GM12875 (cell line): ENCODE results near the gene SP6.

ENCODE experiments used
- H3K4me3 ChIP-seq: one replicate; pipeline ENCODE4 v1.5.1; 2011; ENCODE audit warnings: low read depth, low read length, control low read depth
- TF ChIP-seq, protein P1 (sequence below): IDR thresholded peaks from 2 replicates; pipeline ENCODE4 v1.5.1; 2011; ENCODE audit warnings: low read depth, mild to moderate bottlenecking, control low read depth, inconsistent platforms, low read length, moderate library complexity, borderline replicate concordance; ENCODE audit not compliant: insufficient read depth

The SP6 gene

DNA sequence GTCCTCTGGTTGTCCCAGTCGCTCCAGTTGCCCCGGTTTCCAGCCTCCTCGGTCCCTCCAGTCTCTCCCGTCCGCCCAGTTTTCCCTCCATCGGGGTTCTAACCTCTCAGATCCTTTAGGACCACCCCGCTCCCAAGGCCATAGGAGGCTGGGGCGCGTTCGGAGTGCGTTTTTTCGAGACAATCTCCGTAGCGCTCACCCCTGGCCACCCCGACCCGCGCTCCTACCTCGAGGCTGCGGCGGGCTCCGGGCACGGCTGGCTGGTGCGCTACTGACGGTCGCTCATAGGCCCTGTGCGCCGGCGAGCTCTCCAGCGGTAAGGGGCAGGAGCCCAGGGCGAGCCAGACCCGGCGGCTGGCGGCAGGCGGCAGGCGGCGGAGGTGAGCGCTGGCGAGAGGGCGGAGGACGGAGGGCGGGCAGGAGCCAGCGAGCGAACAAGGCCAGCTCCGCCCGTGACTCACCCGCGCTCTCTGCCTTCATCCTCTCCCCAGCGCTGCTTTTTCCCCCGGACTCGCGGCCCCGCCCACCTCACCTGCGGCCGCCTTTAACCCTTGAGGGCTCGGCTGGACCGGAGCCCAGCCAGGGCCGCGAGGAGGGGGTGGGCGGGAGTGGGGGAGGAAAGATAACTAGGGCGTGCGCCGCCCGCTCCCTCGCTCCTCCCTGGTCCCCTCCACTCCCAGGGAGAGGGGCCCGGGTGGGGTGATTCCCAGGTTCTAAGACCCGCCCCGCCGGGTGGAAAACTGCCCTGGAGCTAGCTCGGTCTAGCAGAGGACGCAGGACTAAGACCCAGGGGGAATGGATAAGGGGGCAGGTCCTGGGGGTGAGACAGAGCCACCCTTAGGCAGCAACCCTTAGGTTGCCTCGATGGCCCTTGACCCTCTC, at the start of gene SP6:
Gene SP6, minus strand, starts transcription at position 472 of the 882 bp plus-strand sequence. CDS start 2,734 bp downstream, outside the sequence.
- no peak within 1 kb of the TSS for H3K4me3 ChIP-seq
- TF ChIP-seq, protein P1, sequence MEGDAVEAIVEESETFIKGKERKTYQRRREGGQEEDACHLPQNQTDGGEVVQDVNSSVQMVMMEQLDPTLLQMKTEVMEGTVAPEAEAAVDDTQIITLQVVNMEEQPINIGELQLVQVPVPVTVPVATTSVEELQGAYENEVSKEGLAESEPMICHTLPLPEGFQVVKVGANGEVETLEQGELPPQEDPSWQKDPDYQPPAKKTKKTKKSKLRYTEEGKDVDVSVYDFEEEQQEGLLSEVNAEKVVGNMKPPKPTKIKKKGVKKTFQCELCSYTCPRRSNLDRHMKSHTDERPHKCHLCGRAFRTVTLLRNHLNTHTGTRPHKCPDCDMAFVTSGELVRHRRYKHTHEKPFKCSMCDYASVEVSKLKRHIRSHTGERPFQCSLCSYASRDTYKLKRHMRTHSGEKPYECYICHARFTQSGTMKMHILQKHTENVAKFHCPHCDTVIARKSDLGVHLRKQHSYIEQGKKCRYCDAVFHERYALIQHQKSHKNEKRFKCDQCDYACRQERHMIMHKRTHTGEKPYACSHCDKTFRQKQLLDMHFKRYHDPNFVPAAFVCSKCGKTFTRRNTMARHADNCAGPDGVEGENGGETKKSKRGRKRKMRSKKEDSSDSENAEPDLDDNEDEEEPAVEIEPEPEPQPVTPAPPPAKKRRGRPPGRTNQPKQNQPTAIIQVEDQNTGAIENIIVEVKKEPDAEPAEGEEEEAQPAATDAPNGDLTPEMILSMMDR = no peak

DNA sequence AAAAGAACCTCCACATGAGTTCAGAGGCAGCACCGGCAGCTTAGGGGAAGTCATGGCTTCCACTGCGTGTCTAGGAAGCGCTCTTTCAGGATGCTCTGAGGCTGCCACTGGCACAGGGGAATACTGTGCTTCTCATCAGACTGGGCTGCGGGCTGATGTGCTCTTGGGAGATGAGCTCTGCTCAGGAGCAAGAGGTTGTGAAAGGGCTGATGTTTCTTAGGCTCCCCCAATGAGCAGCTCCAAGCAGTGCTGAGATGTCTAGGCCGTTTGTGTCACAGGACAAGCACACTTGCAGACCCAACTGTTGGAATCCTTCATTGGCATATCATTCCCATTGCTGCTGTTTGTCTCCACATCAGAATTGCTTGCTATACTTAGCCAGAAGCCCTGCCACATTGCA, 48.7 kb upstream of the SP6 start:
- no peak overlapping the region for H3K4me3 ChIP-seq
- TF ChIP-seq, protein P1 = no peak

DNA sequence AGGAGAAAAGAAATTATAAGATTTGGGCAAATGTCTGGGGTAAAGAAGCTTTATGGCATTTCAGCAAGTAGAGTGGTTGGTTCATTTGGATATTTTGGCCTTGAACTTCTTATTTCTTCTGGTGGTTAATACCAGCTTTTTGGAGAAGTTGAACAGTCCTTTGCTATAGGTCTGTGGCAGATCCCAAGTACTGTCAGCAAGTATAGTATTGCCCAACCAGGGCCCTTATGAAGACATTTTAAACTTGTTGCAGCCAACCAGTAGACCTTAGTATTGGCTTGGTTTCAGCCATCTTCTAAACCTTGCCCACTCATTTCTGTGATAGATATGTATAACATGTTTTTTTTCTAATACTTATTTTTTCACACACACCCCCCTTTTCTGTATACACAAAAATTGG, 47.3 kb upstream of the SP6 start:
- H3K4me3 ChIP-seq = no peak overlapping the region
- TF ChIP-seq, protein P1 = no peak

DNA sequence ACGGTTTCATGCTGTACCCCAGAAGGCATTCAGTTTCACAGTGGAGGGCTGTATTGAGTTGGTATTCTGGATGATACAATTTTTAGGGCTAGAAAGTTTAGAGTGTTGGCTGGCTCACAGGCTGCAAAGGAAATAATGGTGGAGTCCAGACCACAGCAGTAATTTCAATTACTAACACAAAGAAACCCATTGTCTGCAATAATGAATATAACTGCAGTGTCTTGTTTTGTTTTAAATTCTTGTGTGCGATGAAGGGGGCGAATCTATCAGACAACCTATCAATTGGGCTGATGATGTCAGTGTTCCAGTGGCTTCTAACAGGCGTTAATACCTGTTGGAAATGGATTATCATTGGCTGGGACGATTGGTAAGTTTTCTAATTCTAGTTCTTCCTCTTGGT, 46.6 kb upstream of the SP6 start:
- TF ChIP-seq, protein P1 = no peak
- H3K4me3 ChIP-seq = no peak overlapping the region

DNA sequence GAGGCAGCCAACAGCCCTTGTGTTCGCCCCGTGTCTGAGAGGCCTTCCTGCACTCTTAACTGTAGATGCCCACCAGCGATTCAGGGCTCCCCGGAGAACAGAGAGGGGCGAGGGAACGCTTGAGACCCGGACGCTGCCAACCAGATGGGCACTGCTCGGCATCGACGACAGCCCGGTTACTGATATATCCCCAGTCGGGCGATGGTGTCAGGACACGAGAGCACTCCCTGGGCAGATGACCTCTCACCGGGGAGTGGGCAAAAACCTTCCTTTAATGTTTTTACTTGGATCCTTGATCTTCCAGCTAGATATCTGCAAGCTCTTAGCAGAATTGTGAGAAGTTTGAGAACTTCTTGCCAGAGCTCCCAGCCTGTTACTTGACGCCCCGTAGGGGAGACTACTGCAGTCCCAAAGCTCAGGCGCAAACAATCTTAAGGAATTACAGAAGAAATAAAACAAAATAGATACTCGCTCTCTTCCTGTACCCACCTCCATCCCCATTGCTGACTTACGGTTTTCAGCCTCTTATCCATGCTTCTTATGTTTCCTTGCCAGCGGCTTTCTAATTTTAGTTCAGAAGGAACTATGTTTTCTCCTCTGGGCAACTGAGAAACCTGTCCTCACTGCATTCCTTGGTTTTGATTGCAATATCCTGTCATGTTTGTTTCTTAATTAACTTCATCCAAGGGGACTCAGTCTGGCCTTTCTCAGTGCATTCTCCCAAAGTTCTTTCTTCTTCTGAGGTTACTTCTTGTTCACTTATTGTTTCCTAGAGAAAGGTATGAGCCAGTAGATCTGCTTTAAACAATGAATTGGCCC, 45.9 kb upstream of the SP6 start:
- TF ChIP-seq, protein P1 = no peak
- H3K4me3 ChIP-seq = peak overlapping the region; percentile 64

DNA sequence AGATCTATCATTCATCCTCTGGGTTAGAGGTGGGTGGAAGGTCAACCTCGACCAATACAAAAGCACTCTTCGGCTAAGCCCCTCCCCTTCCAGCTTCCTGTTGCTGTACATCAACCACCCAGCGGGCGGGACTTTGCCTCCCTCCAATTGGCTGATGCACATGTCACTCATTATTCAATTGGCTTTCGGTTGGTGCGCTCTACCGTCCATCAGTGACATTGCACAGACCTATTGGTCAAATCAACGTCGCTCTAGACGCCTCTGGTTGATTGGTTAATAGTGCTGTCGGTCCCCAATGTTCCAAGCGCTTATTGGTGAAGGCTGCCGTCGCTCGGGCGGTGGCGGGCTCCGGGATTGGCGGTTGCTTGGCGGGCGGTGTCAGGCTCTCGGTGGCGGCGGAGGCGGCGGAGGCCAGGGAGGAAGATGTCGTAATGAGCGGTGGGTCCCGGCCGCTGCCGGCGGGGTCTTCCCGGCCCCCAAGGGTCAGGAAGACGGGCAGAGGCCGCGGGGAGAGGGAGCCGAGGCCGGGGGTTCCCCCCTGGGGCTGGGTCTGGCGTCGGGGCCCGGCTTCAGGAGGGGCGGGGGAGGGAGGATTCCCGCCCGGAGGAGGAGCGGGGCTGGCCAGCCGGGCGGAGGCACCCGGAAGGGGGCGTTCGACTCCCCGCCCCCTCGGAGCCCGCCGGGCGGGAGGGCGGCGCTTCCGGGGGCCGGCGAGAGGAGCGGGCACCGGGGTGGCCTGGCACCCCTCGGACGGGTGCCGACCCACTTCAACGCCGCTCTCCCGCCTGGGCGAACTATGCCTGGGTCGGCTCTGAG, 45.1 kb upstream of the SP6 start, which contains the start of gene SP2:
Gene SP2, plus strand, starts transcription at position 381 of the 816 bp plus-strand sequence. Its CDS starts 51 bp downstream, at position 432.
- TF ChIP-seq, protein P1 = no peak

More for the DNA sequence above, 45.1 kb upstream of the SP6 start, which contains the start of gene SP2:
- H3K4me3 ChIP-seq = peak within 1 kb of the TSS; percentile 66
